ENCODE data around the gene SORCS1. TPM values are rescaled to one million over a fixed set of nuclear protein-coding genes. Genes with fewer than 3 reads are reported as not detected.

Gene SORCS1
- total and polyA plus RNA-seq, 2 of the 13 experiments (the other 11 are each of a cell fraction or from before 2014, with no cell fraction given) = not detected

GRCh38 chr10:107103174-107104025 is 61.1 kb downstream of the SORCS1 start:
- FAIRE-seq (no peak), DNase-seq (ENCODE audit: low spot score) (no peak), ATAC-seq (no peak)
- ChIA-PET POLR2A (no interaction called here), CTCF (ENCODE audit: low intra/inter-chr PET ratio, low total read pairs) (no interaction called here)
- peaks cover 79% of the 10 kb centered on the region for H3K9me3 ChIP-seq (ENCODE audit: low read length)
- H3K27ac ChIP-seq (ENCODE audit: extremely low read length, insufficient read depth, low read length) = no peak overlapping the region
- H3K79me2 ChIP-seq (ENCODE audit: insufficient read depth, low read length) = no peaks in the 10 kb centered on the region
- no peak overlapping the region for H2AFZ ChIP-seq (ENCODE audit: low read length)
- H3K4me2 ChIP-seq (ENCODE audit: low read depth, low read length) = no peak overlapping the region
- H3K27me3 ChIP-seq (ENCODE audit: control insufficient read depth in 1 of 2, insufficient read depth in 2 of 2, low read length in 2 of 2) = no peaks in the 10 kb centered on the region
- no peak overlapping the region for H3K4me3 ChIP-seq (replicated peaks in 1 of 3; ENCODE audit: insufficient read depth in 1 of 3, low read depth in 2 of 3, low read length in 3 of 3)
- no peaks in the 10 kb centered on the region for H3K4me1 ChIP-seq (ENCODE audit: insufficient read depth, low read length)
- no peak overlapping the region for H3K9ac ChIP-seq (ENCODE audit: insufficient read depth, low read depth, low read length)
- no peaks in the 10 kb centered on the region for H4K20me1 ChIP-seq (ENCODE audit: insufficient read depth, low read length)
- TF ChIP-seq, protein P1, sequence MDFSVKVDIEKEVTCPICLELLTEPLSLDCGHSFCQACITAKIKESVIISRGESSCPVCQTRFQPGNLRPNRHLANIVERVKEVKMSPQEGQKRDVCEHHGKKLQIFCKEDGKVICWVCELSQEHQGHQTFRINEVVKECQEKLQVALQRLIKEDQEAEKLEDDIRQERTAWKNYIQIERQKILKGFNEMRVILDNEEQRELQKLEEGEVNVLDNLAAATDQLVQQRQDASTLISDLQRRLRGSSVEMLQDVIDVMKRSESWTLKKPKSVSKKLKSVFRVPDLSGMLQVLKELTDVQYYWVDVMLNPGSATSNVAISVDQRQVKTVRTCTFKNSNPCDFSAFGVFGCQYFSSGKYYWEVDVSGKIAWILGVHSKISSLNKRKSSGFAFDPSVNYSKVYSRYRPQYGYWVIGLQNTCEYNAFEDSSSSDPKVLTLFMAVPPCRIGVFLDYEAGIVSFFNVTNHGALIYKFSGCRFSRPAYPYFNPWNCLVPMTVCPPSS (IDR thresholded peaks at IDR 0.05) = no peak
- TF ChIP-seq HNRNPH1 (optimal IDR thresholded peaks at IDR 0.05; ENCODE audit: low read depth, low read length) (no peak), TCF7L2 (IDR thresholded peaks at IDR 0.05; ENCODE audit: low read depth, low read length) (no peak), TARDBP (CRISPR knock-in tag; IDR thresholded peaks at IDR 0.05) (no peak), SOX6 (IDR thresholded peaks at IDR 0.05) (no peak), SOX6 (CRISPR knock-in tag; IDR thresholded peaks at IDR 0.05) (no peak), ZSCAN20 (CRISPR knock-in tag; IDR thresholded peaks at IDR 0.05; ENCODE audit: borderline replicate concordance) (no peak), ZNF7 (CRISPR knock-in tag; IDR thresholded peaks at IDR 0.05) (no peak), ZNF850 (CRISPR knock-in tag; conservative IDR thresholded peaks at IDR 0.05) (no peak), NRL (CRISPR knock-in tag; IDR thresholded peaks at IDR 0.05; ENCODE audit: borderline replicate concordance) (no peak), ZNF264 (CRISPR knock-in tag; IDR thresholded peaks at IDR 0.05) (no peak), KDM5B (CRISPR knock-in tag; IDR thresholded peaks at IDR 0.05; ENCODE audit: borderline replicate concordance) (no peak), PTBP1 (IDR thresholded peaks at IDR 0.05; ENCODE audit: low read depth, low read length, poor library complexity, severe bottlenecking) (no peak), ELF1 (CRISPR knock-in tag; IDR thresholded peaks at IDR 0.05) (no peak), SIX1 (CRISPR knock-in tag; IDR thresholded peaks at IDR 0.05; ENCODE audit: borderline replicate concordance) (no peak), ZNF20 (CRISPR knock-in tag; IDR thresholded peaks at IDR 0.05) (no peak), ZSCAN9 (CRISPR knock-in tag; IDR thresholded peaks at IDR 0.05; ENCODE audit: borderline replicate concordance) (no peak)
- TF ChIP-seq, protein P2, sequence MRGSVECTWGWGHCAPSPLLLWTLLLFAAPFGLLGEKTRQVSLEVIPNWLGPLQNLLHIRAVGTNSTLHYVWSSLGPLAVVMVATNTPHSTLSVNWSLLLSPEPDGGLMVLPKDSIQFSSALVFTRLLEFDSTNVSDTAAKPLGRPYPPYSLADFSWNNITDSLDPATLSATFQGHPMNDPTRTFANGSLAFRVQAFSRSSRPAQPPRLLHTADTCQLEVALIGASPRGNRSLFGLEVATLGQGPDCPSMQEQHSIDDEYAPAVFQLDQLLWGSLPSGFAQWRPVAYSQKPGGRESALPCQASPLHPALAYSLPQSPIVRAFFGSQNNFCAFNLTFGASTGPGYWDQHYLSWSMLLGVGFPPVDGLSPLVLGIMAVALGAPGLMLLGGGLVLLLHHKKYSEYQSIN (CRISPR knock-in tag; IDR thresholded peaks at IDR 0.05; ENCODE audit: borderline replicate concordance) = no peak
- no TSS peak for BruUV-seq (replicated peaks)
- intact Hi-C loops (cut with micrococcal nuclease; ENCODE audit: unreplicated experiment) = no loop called here
- 11% methylated on average over 8 of the region's 8 CpGs for WGBS (ENCODE audit: low lambda C conversion rate)
- in situ Hi-C loops (cut with HindIII; ENCODE audit: extremely low pct_ligation_motif_present, low pct_unique_long_range_greater_than_20kb) = no loop called here
- H3K36me3 ChIP-seq (replicated peaks in 1 of 2; ENCODE audit: control insufficient read depth in 1 of 2, insufficient read depth in 2 of 2, low read length in 2 of 2) = no peaks in the 10 kb centered on the region

All from HepG2 (cell line).